ENCODE data around the gene WDR90.

The WDR90 gene

GRCh38 chr16:662597-662996 is 13.4 kb downstream of the WDR90 start:
- Histone ChIP-seq H3K36me3 (ENCODE audit: control insufficient read depth, insufficient read depth, low read length) (peaks cover 4% of the 10 kb centered on the region; the same call in 1 of the 2 replicates), H3K4me3 (replicated peaks; ENCODE audit: low read depth, low read length) (no peak overlapping the region), H3K27me3 (replicated peaks; ENCODE audit: control insufficient read depth, insufficient read depth, low read length) (no peaks in the 10 kb centered on the region)
- no peak for DNase-seq (ENCODE audit: extremely low read depth, insufficient read length)
- TF ChIP-seq CTCF (IDR thresholded peaks at IDR 0.05; ENCODE audit: insufficient read depth, low read length, poor library complexity, severe bottlenecking) = no peak

GRCh38 chr16:666572-666971 is 17.4 kb downstream of the WDR90 start:
- H3K36me3 ChIP-seq (ENCODE audit: control insufficient read depth, insufficient read depth, low read length) = peaks cover 18% of the 10 kb centered on the region
- no peak for DNase-seq (ENCODE audit: extremely low read depth, insufficient read length)
- TF ChIP-seq CTCF (IDR thresholded peaks at IDR 0.05; ENCODE audit: insufficient read depth, low read length, poor library complexity, severe bottlenecking) = no peak
- H3K27me3 ChIP-seq (replicated peaks; ENCODE audit: control insufficient read depth, insufficient read depth, low read length) = no peaks in the 10 kb centered on the region
- H3K4me3 ChIP-seq (replicated peaks; ENCODE audit: low read depth, low read length) = no peak overlapping the region

DNA sequence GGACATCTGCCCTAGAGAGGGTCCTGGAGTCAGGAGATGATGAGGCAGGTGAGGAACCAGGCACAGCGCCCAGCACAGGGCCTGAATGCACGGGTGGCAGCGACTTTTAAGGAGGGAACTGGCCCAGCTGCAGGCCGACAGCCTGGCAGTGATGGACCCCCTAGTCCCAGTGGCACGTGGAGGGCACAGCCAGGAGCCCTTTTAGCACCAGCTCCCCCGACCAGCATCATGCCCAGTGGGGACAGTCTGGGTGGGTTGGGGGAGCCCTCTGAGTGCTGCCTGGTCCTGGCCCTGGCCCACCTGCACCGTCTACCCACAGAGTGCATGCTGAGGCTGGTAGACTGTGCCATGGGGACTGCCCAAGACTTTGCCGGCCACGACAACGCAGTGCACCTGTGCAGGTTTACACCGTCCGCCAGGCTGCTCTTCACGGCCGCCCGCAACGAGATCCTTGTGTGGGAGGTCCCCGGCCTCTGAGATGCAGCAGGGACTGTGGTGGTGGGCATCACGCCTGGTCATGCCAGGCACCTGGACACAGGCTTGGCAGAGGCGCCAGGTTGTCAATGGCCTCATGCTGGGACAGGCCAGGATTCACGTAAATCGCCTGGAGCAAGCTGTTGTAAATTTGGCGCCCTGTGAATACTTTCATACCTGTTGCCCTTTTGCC is 18.1 kb downstream of the WDR90 start:
- Histone ChIP-seq H3K27me3 (replicated peaks; ENCODE audit: control insufficient read depth, insufficient read depth, low read length) (no peaks in the 10 kb centered on the region), H3K4me3 (replicated peaks; ENCODE audit: low read depth, low read length) (no peak overlapping the region), H3K36me3 (ENCODE audit: control insufficient read depth, insufficient read depth, low read length) (peaks cover 19% of the 10 kb centered on the region)
- TF ChIP-seq CTCF (IDR thresholded peaks at IDR 0.05; ENCODE audit: insufficient read depth, low read length, poor library complexity, severe bottlenecking) = no peak
- no peak for DNase-seq (ENCODE audit: extremely low read depth, insufficient read length)

DNA sequence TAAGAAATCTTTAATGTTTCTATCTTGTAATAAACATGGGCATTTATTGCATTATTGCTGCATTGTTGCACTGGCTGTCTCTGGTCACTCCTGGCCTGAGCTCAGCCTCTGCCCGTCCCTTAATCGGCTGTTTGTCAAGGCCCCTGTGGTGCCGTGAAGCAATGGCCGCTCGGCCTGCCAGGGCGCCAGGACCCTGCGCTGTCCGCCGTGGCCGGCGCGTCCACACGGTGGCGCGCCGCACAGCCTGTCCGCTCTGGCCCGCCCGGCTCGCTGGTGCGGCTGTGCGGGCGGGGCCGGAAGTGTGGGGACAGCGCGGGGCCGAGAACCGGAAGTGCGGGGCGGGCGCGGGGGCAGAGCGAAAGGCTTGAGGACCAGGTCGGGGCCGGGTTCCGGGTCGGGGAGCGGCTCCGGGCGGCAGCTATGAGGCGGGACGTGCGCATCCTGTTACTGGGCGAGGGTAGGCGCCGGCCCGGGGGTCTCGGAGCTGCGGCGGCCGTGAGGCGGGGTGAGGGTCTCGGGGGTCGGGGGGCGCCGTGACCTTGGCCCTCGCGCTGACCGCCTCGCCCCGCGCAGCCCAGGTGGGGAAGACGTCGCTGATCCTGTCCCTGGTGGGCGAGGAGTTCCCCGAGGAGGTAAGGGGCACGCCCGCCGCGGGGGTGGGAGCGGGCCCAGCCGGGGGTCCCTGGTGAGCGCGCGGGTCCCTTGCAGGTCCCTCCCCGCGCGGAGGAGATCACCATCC is 18.8 kb downstream of the WDR90 start, which contains the start of gene RHOT2:
TSS of gene RHOT2 (plus strand) at position 353 of the 739 bp plus-strand sequence. CDS start at position 421, 68 bp downstream.
- TF ChIP-seq CTCF (IDR thresholded peaks at IDR 0.05; ENCODE audit: insufficient read depth, low read length, poor library complexity, severe bottlenecking) = peak; percentile 30
- H3K27me3 ChIP-seq (replicated peaks; ENCODE audit: control insufficient read depth, insufficient read depth, low read length) = no peaks in the 10 kb centered on the region
- peak; percentile 95 for DNase-seq (ENCODE audit: extremely low read depth, insufficient read length)
- peak within 1 kb of the TSS; percentile 69 for H3K4me3 ChIP-seq (replicated peaks; ENCODE audit: low read depth, low read length)
- H3K36me3 ChIP-seq (ENCODE audit: control insufficient read depth, insufficient read depth, low read length) = peaks cover 24% of the 10 kb centered on the region

DNA sequence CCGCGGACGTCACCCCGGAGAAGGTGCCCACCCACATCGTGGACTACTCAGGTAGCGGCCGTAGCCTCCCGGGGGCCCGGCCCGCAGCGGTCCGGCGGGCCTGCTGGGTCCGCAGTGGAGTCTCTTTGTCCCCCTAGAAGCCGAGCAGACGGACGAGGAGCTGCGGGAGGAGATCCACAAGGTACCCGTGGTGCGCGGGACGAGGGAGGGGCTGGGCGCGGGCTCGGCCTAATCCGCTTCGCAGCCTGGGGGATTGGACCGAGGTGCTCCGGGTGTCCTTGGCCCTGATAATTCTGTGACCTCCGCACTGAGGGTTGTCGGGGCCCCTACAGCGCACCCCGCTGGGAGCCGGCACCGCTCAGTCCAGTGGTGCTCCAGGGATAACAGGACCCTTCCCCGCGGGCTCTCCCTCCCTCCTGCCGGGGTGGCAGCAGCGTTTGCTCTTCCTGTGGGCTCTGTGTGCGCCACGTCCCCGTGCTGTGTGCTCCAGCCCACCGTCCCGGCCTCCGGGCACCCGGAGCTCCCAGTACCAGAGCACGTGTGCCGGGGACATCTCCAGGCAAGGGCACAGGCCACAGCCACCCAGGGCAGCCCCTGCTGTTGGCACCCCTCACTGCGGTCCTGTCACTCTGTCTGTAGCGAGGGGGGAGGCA is 19.5 kb downstream of the WDR90 start:
- no peaks in the 10 kb centered on the region for H3K27me3 ChIP-seq (replicated peaks; ENCODE audit: control insufficient read depth, insufficient read depth, low read length)
- DNase-seq (ENCODE audit: extremely low read depth, insufficient read length) = no peak
- TF ChIP-seq CTCF (IDR thresholded peaks at IDR 0.05; ENCODE audit: insufficient read depth, low read length, poor library complexity, severe bottlenecking) = no peak

More for the DNA sequence above, 19.5 kb downstream of the WDR90 start:
- H3K4me3 ChIP-seq (replicated peaks; ENCODE audit: low read depth, low read length) = peak overlapping the region; percentile 69
- peaks cover 30% of the 10 kb centered on the region for H3K36me3 ChIP-seq (ENCODE audit: control insufficient read depth, insufficient read depth, low read length)
